ENCODE results near the gene ABCA13.

DNA sequence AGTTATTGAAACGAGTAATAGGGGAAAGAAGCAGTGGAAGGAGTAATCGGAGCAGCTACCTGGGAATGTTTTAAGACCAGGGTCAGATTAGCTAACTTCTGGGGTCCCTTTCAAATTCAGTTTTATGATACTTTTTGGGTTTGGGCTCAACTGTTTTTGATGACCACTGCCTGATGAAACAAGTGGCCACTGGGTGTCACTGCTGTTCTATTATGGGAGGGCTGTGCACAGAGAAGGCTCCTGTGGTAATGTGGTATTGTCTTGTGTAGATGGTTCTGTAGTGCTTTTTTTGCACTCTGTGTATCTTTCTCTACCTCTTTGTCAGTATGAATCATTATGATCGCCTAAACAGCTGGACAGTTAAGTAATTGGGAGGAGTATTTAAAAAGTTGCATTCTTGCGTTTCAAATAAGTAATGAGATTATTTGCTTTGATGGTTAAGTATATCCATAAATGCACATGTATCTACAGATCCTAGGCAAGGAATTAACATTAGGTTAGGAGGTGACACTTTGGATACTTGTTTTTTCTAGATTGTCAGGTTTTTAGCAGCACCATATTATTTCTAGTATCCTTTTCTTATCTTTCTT is 128.4 kb downstream of the ABCA13 start:
- TF ChIP-seq, protein P1, sequence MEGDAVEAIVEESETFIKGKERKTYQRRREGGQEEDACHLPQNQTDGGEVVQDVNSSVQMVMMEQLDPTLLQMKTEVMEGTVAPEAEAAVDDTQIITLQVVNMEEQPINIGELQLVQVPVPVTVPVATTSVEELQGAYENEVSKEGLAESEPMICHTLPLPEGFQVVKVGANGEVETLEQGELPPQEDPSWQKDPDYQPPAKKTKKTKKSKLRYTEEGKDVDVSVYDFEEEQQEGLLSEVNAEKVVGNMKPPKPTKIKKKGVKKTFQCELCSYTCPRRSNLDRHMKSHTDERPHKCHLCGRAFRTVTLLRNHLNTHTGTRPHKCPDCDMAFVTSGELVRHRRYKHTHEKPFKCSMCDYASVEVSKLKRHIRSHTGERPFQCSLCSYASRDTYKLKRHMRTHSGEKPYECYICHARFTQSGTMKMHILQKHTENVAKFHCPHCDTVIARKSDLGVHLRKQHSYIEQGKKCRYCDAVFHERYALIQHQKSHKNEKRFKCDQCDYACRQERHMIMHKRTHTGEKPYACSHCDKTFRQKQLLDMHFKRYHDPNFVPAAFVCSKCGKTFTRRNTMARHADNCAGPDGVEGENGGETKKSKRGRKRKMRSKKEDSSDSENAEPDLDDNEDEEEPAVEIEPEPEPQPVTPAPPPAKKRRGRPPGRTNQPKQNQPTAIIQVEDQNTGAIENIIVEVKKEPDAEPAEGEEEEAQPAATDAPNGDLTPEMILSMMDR (IDR thresholded peaks at IDR 0.05) = peak; percentile 85
- TF ChIP-seq EZH2phosphoT487 (IDR thresholded peaks at IDR 0.05) = no peak

Measured in neural progenitor cell (in vitro differentiated cells).